Testis (tissue), 3 donors: ENCODE results near the gene CUX1. TPM values are rescaled to one million over a fixed set of nuclear protein-coding genes. Genes with fewer than 3 reads are reported as not detected.

Source experiments
- DNase-seq: peaks from one replicate; pipeline ENCODE4 v3.0.0-alpha.2; 2019
- H3K27ac ChIP-seq, 2 donors: fragments of 200-600 bp; sonication (generic); one replicate each; pipeline ENCODE4 v1.5.1; 2019
- H3K27me3 ChIP-seq: fragments of 200-600 bp; sonication (generic); one replicate; pipeline ENCODE4 v1.5.1; 2019
- H3K36me3 ChIP-seq: fragments of 200-600 bp; sonication (generic); one replicate; pipeline ENCODE4 v1.5.1; 2017; ENCODE audit warnings: low read depth; ENCODE audit errors: missing control alignments
- H3K4me1 ChIP-seq: fragments of 200-600 bp; sonication (generic); one replicate; pipeline ENCODE4 v1.5.1; 2019
- H3K4me3 ChIP-seq, 2 donors: fragments of 200-600 bp; sonication (generic); one replicate each; pipeline ENCODE4 v1.5.1; 2017 to 2019
- H3K9me3 ChIP-seq: fragments of 200-600 bp; sonication (generic); one replicate; pipeline ENCODE4 v1.5.1; 2017
- POLR2A ChIP-seq: fragments of 450-650 bp; IDR thresholded peaks from one replicate; pipeline ENCODE4 v1.6.1; 2017; ENCODE audit warnings: antibody characterized with exemption, mild to moderate bottlenecking, moderate library complexity
- WGBS, 2 donors: methylation state at CpG; one replicate each; pipeline ENCODE4 v1.1.5; 2018; 5-methylcytosine and 5-hydroxymethylcytosine counted together
- intact Hi-C: fragments of 100-400 bp; cut with DNase I; formaldehyde crosslinking; loops from one replicate; pipeline ENCODE4 v1.15.1; 2023; ENCODE audit warnings: low total_unique reads
- polyA plus RNA-seq: library from polyadenylated mRNA; stranded (reverse); fragments of 350-450 nt; fragmentation: Illumina TruSeq; extraction: RNeasy Lipid Tissue Mini Kit (QIAGEN cat#74804); gene quantifications from one replicate; pipeline ENCODE4 v1.2.3, GENCODE V29; 2014; ENCODE audit warnings: low read depth, low replicate concordance; ENCODE audit not compliant: insufficient read depth
- total RNA-seq, 2 donors: library from RNA; depleted of rRNA; stranded (reverse); fragments of >200 nt; gene quantifications; one replicate each; pipeline ENCODE4 v1.2.3, GENCODE V29; 2016
- TF ChIP-seq, protein P1 (sequence below), 3 experiments: fragments of 450-650 bp in 2 of 3; fragments of 200-600 bp in 1 of 3; sonication (generic) in 1 of 3; IDR thresholded peaks; one replicate each; pipeline ENCODE4 v1.5.1; 2016 to 2019; ENCODE audit warnings: antibody characterized with exemption in 3 of 3, mild to moderate bottlenecking in 2 of 3, moderate library complexity in 1 of 3

The CUX1 gene
- total and polyA plus RNA-seq, 3 donors from 2014 or later = 30.8 to 46.3 (median 43.1) TPM

DNA sequence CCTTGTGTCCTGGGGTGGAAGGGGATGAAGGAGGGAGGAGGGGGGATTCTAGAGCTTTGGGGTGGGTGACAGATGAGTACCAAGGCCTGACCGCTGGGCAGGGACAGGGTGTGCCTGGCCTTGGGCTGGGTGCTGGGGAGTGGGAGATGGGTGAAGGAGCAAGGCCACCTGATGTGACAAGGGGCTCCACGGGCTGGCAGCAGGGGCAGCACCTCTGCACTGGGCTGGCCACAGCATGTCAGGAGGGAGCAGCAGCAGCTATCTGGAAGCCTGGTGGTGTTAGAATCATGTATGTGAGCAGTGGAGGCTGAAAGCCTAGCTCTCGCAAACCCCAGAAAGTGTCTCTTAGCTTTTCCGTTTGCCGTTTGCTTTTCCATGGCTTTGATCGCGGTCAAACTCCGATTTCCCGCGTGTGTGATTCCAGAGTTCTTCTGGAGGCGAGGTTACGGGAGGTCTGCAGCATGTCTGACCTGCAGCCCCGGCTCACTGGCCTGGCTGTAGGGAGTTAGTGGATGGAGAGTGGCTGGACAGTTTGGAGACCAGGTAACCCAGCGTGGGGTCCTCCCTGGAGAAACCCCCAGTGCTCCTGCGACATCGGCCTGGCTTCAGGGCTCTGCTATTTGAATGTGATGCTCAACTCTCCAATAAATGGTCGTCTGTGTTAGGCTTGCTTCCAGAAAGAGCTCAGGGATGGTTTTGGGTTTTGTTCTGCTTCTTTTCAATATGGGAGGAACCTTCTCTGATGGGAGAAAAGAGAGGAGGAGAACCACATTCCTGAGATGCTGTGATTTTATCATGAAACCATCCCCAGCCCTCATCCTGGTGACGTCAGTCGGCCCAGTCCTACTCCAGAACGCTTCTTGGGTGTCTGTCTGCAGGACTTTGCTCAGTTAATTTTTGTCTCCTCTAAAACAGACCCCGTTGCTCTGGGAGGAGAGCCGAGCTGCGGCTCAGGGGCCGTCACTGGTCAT lies 105.5 kb downstream of the CUX1 start:
- 88 to 91% methylated on average over 22 to 24 of the region's 24 CpGs for WGBS, 2 donors
- intact Hi-C loops = no loop called here
- no peaks in the 10 kb centered on the region for H3K27me3 ChIP-seq
- TF ChIP-seq POLR2A = no peak
- TF ChIP-seq, protein P1, sequence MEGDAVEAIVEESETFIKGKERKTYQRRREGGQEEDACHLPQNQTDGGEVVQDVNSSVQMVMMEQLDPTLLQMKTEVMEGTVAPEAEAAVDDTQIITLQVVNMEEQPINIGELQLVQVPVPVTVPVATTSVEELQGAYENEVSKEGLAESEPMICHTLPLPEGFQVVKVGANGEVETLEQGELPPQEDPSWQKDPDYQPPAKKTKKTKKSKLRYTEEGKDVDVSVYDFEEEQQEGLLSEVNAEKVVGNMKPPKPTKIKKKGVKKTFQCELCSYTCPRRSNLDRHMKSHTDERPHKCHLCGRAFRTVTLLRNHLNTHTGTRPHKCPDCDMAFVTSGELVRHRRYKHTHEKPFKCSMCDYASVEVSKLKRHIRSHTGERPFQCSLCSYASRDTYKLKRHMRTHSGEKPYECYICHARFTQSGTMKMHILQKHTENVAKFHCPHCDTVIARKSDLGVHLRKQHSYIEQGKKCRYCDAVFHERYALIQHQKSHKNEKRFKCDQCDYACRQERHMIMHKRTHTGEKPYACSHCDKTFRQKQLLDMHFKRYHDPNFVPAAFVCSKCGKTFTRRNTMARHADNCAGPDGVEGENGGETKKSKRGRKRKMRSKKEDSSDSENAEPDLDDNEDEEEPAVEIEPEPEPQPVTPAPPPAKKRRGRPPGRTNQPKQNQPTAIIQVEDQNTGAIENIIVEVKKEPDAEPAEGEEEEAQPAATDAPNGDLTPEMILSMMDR (IDR thresholded peaks at IDR 0.05) = no peak
- H3K4me3 ChIP-seq = no peak overlapping the region
- H3K27ac ChIP-seq = no peak overlapping the region
- H3K4me1 ChIP-seq = peaks cover 5% of the 10 kb centered on the region
- H3K9me3 ChIP-seq = no peaks in the 10 kb centered on the region
- H3K36me3 ChIP-seq = no peaks in the 10 kb centered on the region
- no peak for DNase-seq

DNA sequence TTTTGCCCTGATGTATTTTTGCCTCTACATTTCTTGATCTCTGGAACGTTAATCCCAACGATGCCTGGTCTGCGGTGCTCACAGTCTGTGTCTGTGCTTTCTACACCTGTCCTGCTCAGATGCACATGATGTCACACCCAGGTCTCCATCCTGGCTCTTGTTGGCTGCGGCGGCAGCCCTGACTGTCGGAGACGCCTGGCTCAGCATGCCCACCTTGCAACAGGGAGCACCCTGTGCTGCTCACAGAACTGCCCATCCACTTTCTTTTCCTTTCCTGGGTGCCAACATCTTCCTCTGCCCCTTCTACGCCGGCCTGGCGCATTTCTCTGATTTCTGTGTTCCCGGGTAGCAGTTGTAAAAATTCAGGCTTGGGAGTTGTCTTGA lies 106.2 kb downstream of the CUX1 start:
- H3K36me3 ChIP-seq = no peaks in the 10 kb centered on the region
- 89 to 90% methylated on average over 11 of the region's 11 CpGs for WGBS, 2 donors
- intact Hi-C loops = no loop called here
- no peak overlapping the region for H3K27ac ChIP-seq
- peaks cover 5% of the 10 kb centered on the region for H3K4me1 ChIP-seq
- no peaks in the 10 kb centered on the region for H3K9me3 ChIP-seq
- H3K27me3 ChIP-seq = no peaks in the 10 kb centered on the region
- no peak overlapping the region for H3K4me3 ChIP-seq
- TF ChIP-seq POLR2A = no peak
- TF ChIP-seq, protein P1 (IDR thresholded peaks at IDR 0.05) = no peak
- no peak for DNase-seq

DNA sequence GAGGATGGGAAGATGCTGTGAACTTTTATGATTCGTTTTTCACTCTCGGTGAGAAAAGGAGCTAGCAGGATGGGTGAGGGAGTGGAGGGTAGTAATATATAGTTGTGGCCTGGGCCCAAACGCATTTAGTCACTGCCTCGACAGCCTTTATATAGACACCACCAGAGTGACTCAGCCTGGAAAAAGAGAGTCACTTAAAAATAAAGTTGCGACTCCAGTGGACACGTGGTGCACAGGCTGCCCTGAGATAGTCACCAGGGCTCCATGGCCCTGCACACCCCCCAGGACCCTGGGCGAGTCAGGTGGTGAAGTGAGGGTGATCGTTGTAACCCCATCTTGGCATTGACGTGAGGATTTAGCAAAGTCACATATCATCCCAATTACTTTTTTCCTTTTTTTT lies 106.7 kb downstream of the CUX1 start:
- Histone ChIP-seq H3K9me3 (no peaks in the 10 kb centered on the region), H3K4me1 (peaks cover 5% of the 10 kb centered on the region), H3K27me3 (no peaks in the 10 kb centered on the region), H3K27ac (no peak overlapping the region), H3K36me3 (no peaks in the 10 kb centered on the region), H3K4me3 (no peak overlapping the region)
- no peak for TF ChIP-seq POLR2A
- TF ChIP-seq, protein P1 (IDR thresholded peaks at IDR 0.05) = no peak
- DNase-seq = no peak
- WGBS, 2 donors = 85 to 88% methylated on average over 9 of the region's 9 CpGs
- intact Hi-C loops = no loop called here

DNA sequence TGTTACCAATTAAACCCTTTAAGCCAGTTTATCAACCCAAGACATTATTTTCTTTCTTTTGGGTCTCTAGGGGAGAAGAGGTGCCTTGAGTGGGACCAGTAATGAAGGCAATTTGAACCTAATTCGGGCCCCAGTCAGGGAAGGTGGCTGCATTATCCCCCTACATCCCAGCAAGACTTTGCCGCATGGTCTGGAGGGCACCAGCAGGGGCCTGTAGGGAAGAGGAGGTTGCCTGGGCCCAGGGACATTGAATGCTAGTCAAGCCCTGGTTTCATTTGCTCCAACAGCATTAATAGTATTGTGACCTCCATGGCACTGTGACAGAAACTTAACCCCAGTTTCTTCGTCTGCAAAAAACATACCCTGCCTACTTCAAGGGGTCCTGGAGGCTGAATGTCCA lies 108.8 kb downstream of the CUX1 start:
- TF ChIP-seq, protein P1 (IDR thresholded peaks at IDR 0.05) = no peak
- TF ChIP-seq POLR2A = no peak
- Histone ChIP-seq H3K36me3 (no peaks in the 10 kb centered on the region), H3K27ac (no peak overlapping the region), H3K9me3 (no peaks in the 10 kb centered on the region), H3K27me3 (no peaks in the 10 kb centered on the region), H3K4me1 (peaks cover 5% of the 10 kb centered on the region), H3K4me3 (no peak overlapping the region)
- DNase-seq = no peak
- 88 to 89% methylated on average over 3 of the region's 3 CpGs for WGBS, 2 donors
- intact Hi-C loops = no loop called here
